Endodermal cell (in vitro differentiated cells): ENCODE results near the gene GHRHR. TPM values are rescaled to one million over a fixed set of nuclear protein-coding genes. Genes with fewer than 3 reads are reported as not detected.
A peak's percentile ranks its signal among the peaks of the same experiment; 100 is the strongest.

Source experiments
- DNase-seq: peaks from one replicate; pipeline ENCODE4 v3.0.0-alpha.2; 2017
- H3K27ac ChIP-seq: 2 replicates; pipeline ENCODE4 v1.5.1; 2013; ENCODE audit warnings: mild to moderate bottlenecking, low read depth, low read length, moderate library complexity
- H3K27me3 ChIP-seq: 2 replicates; pipeline ENCODE4 v1.6.1; 2013; ENCODE audit warnings: mild to moderate bottlenecking, low read length, moderate library complexity; ENCODE audit not compliant: insufficient read depth, control insufficient read depth, poor library complexity, severe bottlenecking
- H3K36me3 ChIP-seq: 2 replicates; pipeline ENCODE4 v1.7.0; 2013; ENCODE audit warnings: mild to moderate bottlenecking, low read length, moderate library complexity; ENCODE audit not compliant: control insufficient read depth, insufficient read depth
- H3K4me1 ChIP-seq: one replicate; pipeline ENCODE4 v1.7.0; 2013; ENCODE audit warnings: low read length; ENCODE audit not compliant: control insufficient read depth, insufficient read depth
- H3K4me3 ChIP-seq: 2 replicates; pipeline ENCODE4 v1.5.1; 2013; ENCODE audit warnings: mild to moderate bottlenecking, low read length, moderate library complexity
- H3K9ac ChIP-seq: 2 replicates; pipeline ENCODE4 v1.6.1; 2013; ENCODE audit warnings: mild to moderate bottlenecking, low read length, moderate library complexity; ENCODE audit not compliant: poor library complexity, severe bottlenecking; ENCODE audit errors: extremely low read depth
- H3K9me3 ChIP-seq: 2 replicates; pipeline ENCODE4 v1.6.1; 2013; ENCODE audit warnings: mild to moderate bottlenecking, low read length, moderate library complexity; ENCODE audit not compliant: control insufficient read depth
- H3K27ac Mint-ChIP-seq: 2 replicates; pipeline ENCODE4 v1.8.0; 2020; ENCODE audit warnings: mixed read lengths
- H3K27me3 Mint-ChIP-seq: 2 replicates; pipeline ENCODE4 v1.8.0; 2021; ENCODE audit warnings: mild to moderate bottlenecking, mixed read lengths; ENCODE audit not compliant: insufficient read depth
- H3K36me3 Mint-ChIP-seq: 2 replicates; pipeline ENCODE4 v1.8.0; 2020; ENCODE audit warnings: low read depth, mixed read lengths
- H3K4me1 Mint-ChIP-seq: 2 replicates; pipeline ENCODE4 v1.8.0; 2020; ENCODE audit warnings: mixed read lengths
- H3K4me3 Mint-ChIP-seq: 2 replicates; pipeline ENCODE4 v1.8.0; 2020; ENCODE audit warnings: mild to moderate bottlenecking, moderate library complexity, mixed read lengths
- H3K9me3 Mint-ChIP-seq: 2 replicates; pipeline ENCODE4 v1.8.0; 2020; ENCODE audit warnings: mild to moderate bottlenecking, mixed read lengths
- CTCF ChIP-seq: fragments of 200-600 bp; sonication (generic); conservative IDR thresholded peaks from 2 replicates; pipeline ENCODE4 v1.5.0; 2021; ENCODE audit warnings: antibody characterized with exemption, mild to moderate bottlenecking
- WGBS, 2 experiments: methylation state at CpG; one replicate each; pipeline versions ENCODE4 v1.1.5 to v1.1.7; 2013; ENCODE audit warnings: missing lambda C conversion rate in 2 of 2, mixed read lengths in 1 of 2; ENCODE audit not compliant: insufficient coverage in 1 of 2, insufficient read length in 1 of 2; 5-methylcytosine and 5-hydroxymethylcytosine counted together
- total RNA-seq, 2 donors: library from RNA; stranded (reverse); fragmentation: NEBNext Ultra II Directional in 1 of 2; extraction: Animal tissue kit (Norgen Biotek cat#: 25700) in 1 of 2; gene quantifications; 2 replicates in 1 of 2; 3 replicates in 1 of 2; pipeline ENCODE4 v1.2.1, GENCODE V29; 2021

GHRHR gene
- total RNA-seq, 2 donors from 2014 or later: not detected

GRCh38 chr7:31000161-31000693, 36.5 kb downstream of the GHRHR start:
- H3K9me3 ChIP-seq: peaks cover 9% of the 10 kb centered on the region
- Mint-ChIP-seq H3K9me3 (peaks cover 6% of the 10 kb centered on the region), H3K27me3 (peaks cover 2% of the 10 kb centered on the region), H3K27ac (no peak overlapping the region), H3K4me3 (no peak overlapping the region), H3K36me3 (no peaks in the 10 kb centered on the region), H3K4me1 (peaks cover 13% of the 10 kb centered on the region)
- peak; percentile 75 for DNase-seq
- H3K4me1 ChIP-seq: no peaks in the 10 kb centered on the region
- 76 to 100% methylated on average over 1 to 9 of the region's 9 CpGs for WGBS, 2 experiments
- no peak overlapping the region for H3K4me3 ChIP-seq
- no peak overlapping the region for H3K9ac ChIP-seq
- no peaks in the 10 kb centered on the region for H3K36me3 ChIP-seq
- H3K27ac ChIP-seq: no peak overlapping the region
- TF ChIP-seq CTCF: no peak
- H3K27me3 ChIP-seq: no peaks in the 10 kb centered on the region

- Mint-ChIP-seq H3K27ac (no peak overlapping the region), H3K4me1 (peaks cover 13% of the 10 kb centered on the region)
- H3K9ac ChIP-seq: no peak overlapping the region
Observed at GRCh38 chr7:31000779-31001178, 37.0 kb downstream of the GHRHR start.

GRCh38 chr7:31002256-31002655, 38.5 kb downstream of the GHRHR start:
- H3K36me3 Mint-ChIP-seq: no peaks in the 10 kb centered on the region
- 94 to 95% methylated on average over 4 to 6 of the region's 6 CpGs for WGBS, 2 experiments

More at GRCh38 chr7:31000779-31001178, 37.0 kb downstream of the GHRHR start:
- Histone ChIP-seq H3K27ac (no peak overlapping the region), H3K9me3 (peaks cover 9% of the 10 kb centered on the region), H3K27me3 (no peaks in the 10 kb centered on the region), H3K36me3 (no peaks in the 10 kb centered on the region), H3K4me1 (no peaks in the 10 kb centered on the region), H3K4me3 (no peak overlapping the region)
- DNase-seq: no peak
- H3K9me3 Mint-ChIP-seq: peaks cover 6% of the 10 kb centered on the region
- H3K27me3 Mint-ChIP-seq: peaks cover 2% of the 10 kb centered on the region
- H3K36me3 Mint-ChIP-seq: no peaks in the 10 kb centered on the region
- 83% methylated on average over 5 of the region's 5 CpGs for WGBS, 2 experiments
- H3K4me3 Mint-ChIP-seq: no peak overlapping the region
- no peak for TF ChIP-seq CTCF

More at GRCh38 chr7:31002256-31002655, 38.5 kb downstream of the GHRHR start:
- Histone ChIP-seq H3K4me1 (peaks cover under 1% of the 10 kb centered on the region), H3K27me3 (no peaks in the 10 kb centered on the region), H3K27ac (no peak overlapping the region), H3K9ac (no peak overlapping the region), H3K4me3 (no peak overlapping the region), H3K9me3 (peaks cover 9% of the 10 kb centered on the region), H3K36me3 (no peaks in the 10 kb centered on the region)
- no peak for TF ChIP-seq CTCF
- no peak overlapping the region for H3K4me3 Mint-ChIP-seq
- H3K27me3 Mint-ChIP-seq: peaks cover 2% of the 10 kb centered on the region
- DNase-seq: no peak
- peaks cover 6% of the 10 kb centered on the region for H3K9me3 Mint-ChIP-seq
- no peak overlapping the region for H3K27ac Mint-ChIP-seq
- H3K4me1 Mint-ChIP-seq: peaks cover 23% of the 10 kb centered on the region
